Stimulated activated CD4-positive, alpha-beta T cell treated with anti-CD3 and anti-CD28 coated beads, Interleukin-15, amount 100 ng/mL, for 1 hour (primary cell): ENCODE measurements around the gene CD52.
"Not testable (repeated sequence)": the region's sequence is repeated elsewhere in the genome, so short reads cannot be mapped to it uniquely, and the experiment has no call there.

ENCODE experiments used
- DNase-seq, 2 donors: peaks; one replicate each; pipeline ENCODE4 v3.0.0-alpha.2; 2020; ENCODE audit warnings: low read depth in 1 of 2, low spot score in 1 of 2

CD52 gene

GRCh38 chr1:26297791-26298124 is 20.0 kb upstream of the CD52 start:
- no peak for DNase-seq

- no peak for DNase-seq
These were observed 17.0 kb upstream of the CD52 start for GRCh38 chr1:26300578-26301275.

DNA sequence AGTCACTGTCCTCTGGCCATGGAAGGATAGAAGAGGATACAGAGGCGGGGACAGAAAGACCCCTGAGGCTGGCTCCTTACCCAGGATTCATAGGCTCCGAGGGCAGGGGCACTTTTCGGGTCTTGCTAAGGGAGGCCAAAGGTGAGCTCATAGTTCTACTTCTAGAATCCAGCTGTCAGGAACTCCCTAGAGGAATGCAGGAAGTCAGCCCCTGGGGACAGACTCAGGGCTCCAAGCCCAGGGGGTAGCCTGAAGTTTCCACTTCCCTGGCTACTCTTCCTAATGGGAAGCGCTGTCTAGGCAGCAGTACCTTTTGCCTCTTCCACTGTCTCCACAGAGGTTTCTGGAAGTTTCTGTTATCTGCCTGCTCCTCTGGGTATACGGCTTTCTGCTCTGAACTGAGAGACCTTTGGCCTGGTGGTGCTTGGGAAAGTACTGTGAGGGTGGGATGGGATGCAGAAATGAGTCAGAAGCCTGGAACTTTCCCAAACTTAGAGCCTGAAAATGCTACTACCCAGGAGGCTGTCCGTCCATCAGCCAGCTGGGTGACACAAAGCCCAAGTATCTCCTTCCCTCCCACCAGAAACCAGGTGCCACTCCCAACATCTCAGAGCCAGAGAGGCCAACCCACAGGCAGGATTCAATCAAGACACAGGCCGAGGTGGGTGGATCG is 14.9 kb upstream of the CD52 start:
- DNase-seq, result no peak

- no peak for DNase-seq
These were observed 12.0 kb upstream of the CD52 start for GRCh38 chr1:26305667-26306289.

DNA sequence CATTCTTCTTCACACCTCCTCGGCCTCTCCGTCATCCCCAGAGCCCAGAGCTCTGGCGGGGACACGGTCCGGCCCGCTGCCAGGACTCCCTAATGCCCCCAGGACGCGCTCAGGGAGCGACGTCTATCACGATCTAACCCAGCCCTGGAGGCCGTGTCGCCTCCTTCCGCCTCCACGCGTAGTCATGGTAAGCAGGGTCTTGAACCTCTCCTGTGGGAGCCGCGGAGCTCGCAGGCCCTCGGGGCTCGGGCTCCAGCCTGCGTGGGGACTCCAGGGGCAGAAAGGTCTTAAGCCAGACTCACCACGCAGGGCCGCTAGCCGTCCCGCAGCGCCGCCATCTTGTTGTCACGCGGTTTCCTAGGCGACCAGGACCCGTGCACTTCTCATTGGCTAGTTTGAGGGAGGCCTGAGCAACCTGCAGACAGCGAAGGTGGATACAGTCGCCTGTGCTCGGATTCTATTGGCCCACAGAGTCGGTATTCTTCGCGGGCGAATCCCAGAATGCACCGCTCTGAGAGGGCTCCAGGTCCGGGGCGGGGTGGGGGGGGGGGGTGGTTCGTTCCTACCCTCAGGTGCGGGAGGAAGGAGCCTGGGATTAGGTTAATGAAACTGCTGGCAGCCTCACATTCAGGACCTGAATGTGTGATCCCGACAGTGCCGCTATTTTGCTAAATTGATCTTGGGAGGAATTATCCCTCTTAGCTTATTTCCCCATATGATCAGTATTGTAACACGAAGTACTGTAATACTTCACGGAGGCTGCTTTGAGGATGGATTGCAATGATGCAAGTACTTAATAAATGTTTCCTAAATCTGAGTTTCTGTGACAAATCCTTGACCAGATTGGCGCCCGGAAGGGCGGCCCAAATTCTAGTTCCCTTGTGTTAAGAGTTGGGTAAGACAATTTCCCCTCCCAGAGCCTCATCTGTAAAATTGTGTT is 11.2 kb upstream of the CD52 start, which contains the start of gene UBXN11:
UBXN11 (minus strand) TSS at position 347 of the 940 bp plus-strand sequence. CDS start 3,753 bp downstream, outside the sequence.
- DNase-seq, result peak; percentile 74 to 77

- DNase-seq, result no peak
These were observed 10.4 kb upstream of the CD52 start for GRCh38 chr1:26307363-26307781.

GRCh38 chr1:26307966-26308899 is 9.5 kb upstream of the CD52 start:
- not testable (repeated sequence) for DNase-seq

DNA sequence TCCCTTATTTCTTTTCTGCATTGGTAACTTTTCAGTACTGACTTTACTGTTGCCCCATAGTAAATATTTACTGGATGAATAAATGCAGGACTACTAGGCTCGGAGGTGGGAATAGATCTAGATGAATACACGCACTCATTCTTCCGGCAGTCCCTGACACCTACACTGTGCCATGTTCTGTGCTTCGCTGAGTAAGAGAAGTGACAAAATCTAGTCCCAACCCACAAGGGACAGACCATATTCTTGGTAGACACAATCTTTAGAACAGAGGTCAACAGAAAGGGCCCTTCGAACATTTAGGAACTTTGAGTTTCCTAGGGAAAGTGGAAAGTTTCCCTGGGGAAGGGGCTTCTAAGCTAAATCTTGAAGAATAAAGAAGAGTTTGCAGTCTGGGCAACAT is 3.3 kb upstream of the CD52 start:
- DNase-seq, result no peak

- no peak for DNase-seq
These were observed 1.6 kb upstream of the CD52 start for GRCh38 chr1:26315874-26316850.

- no peak for DNase-seq
These were observed 612 bp upstream of the CD52 start for GRCh38 chr1:26317146-26317545.

- DNase-seq, result no peak
These were observed 743 bp downstream of the CD52 start for GRCh38 chr1:26318338-26319064.

DNA sequence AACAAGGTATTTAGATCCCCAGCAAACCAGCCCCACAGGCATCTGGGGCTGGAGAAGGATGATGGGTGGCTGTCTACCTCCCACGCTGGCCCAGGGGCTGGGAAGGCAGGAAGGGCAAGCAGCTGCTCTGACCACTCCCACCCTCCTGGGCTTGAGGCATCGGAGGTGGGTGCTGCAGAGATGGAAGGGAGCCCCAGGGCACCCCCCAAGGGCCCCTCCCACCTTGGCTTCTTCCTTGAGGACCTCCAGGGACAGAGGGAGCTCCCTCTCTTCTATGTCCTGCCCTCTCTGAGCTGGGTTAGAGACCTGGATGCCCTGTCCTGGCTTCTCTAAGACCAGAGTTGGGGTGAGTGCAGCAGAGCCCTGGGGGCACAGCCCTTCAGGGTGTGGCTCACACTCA is 3.1 kb downstream of the CD52 start:
- DNase-seq, result no peak

GRCh38 chr1:26321315-26322041 is 3.7 kb downstream of the CD52 start:
- DNase-seq, result peak; percentile 89 to 95

DNA sequence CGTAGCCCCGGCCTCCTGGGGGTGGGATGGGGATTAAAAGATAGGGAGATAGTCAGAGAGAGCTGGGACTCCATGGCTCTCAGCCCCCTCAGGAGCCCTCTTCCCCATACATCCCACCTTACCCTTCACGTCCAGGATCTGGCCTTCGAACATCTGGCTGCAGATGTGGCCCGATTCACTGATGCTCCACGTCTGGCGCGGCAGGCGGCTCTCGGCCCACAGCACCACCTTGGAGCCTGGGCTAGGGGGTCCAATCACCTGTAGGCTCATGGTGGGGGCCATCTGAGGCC is 4.2 kb downstream of the CD52 start:
- DNase-seq, result no peak

DNA sequence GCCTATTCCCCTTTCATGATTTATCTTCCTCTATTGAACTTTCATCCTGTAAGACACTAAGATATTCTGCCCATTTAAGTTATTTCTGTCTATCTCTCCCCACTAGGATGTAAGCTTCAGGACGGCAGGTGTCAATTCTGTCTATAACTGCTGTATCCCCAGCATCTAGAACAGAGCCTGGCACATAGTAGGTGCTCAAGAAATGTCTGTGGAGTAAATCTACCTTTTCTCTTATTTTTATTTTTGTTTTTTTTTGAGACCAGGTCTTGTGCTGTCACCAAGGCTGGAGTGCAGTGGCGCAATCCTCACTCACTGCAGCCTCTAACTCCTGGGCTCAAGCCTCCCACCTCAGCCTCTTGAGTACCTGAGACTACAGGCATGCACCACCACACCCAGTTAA is 5.6 kb downstream of the CD52 start:
- no peak for DNase-seq

DNA sequence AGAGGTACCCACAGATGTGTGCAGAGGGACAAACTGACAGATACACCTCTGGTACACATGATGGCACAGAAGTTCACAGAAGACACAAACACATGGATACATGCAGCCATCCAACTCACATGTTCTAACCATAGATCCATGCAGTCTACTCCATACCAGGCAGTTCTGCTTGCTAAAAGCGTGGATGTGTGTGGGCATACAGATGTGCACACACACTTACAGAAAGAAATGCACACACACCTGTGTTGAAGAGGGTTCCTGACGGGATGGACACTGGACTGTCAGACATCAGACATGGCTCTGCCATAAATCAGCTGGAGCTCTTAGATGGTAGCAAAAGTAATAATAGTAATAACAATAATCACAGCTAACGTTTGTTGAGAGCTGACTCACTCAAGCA is 6.8 kb downstream of the CD52 start:
- DNase-seq, result no peak

DNA sequence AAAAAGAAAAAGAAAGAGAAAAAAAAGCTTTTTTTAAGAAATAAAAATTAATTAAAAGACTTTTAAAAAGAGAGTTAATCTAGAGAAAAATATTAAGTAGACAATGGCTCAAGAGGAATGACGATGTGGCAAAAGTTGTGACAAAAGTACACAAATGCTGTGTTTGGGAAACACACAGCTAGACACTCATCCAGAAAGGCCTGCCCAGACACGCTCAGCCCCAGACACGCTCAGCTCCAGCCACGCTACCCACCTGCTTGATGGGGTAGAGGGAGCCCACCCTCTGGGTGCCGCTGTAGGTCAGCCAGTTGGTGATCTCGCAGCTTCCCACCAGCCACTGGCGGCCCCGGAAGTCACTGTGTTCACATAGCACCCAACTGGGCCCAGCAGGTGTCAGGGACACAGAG is 10.2 kb downstream of the CD52 start:
- no peak for DNase-seq

DNA sequence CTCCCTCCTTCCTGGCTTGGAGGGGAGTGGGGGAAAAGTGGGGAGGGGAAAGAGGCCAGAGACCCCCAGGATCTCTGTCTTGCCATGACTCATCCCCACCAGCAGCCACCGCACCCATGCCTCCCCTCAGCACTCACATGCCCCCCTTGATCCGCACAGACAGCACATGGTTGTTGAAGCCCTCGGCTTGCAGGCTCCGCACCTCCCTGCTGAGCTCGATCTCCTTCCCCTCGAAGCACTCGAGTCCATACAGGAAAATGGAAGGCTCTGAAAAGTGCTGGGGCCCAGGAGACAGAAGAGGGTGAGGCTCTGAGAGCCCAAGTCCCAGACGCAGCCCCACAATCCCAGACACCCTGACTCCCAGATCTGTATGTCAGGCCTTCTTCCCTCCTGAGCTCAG is 10.8 kb downstream of the CD52 start:
- DNase-seq, result no peak
